SK-N-SH (cell line): ENCODE data around the gene C19orf44.

ENCODE experiments used
- CTCF ChIP-seq: fragments of 200-600 bp; sonication (generic); IDR thresholded peaks from 2 replicates; pipeline ENCODE4 v1.6.1; 2017; ENCODE audit warnings: antibody characterized with exemption, mild to moderate bottlenecking, moderate library complexity
- MXI1 ChIP-seq: IDR thresholded peaks from 2 replicates; pipeline ENCODE4 v1.6.1; 2012; ENCODE audit warnings: mild to moderate bottlenecking, low read depth, low read length, improper control_type of control experiment
- RXRA ChIP-seq: IDR thresholded peaks from 2 replicates; pipeline ENCODE4 v1.4.0; 2012; ENCODE audit warnings: low read depth, mild to moderate bottlenecking, borderline replicate concordance
- SIN3A ChIP-seq: IDR thresholded peaks from 2 replicates; pipeline ENCODE4 v1.6.1; 2012; ENCODE audit warnings: low read depth, mild to moderate bottlenecking, low read length, moderate library complexity, borderline replicate concordance
- TEAD4 ChIP-seq: IDR thresholded peaks from 2 replicates; pipeline ENCODE4 v1.4.0; 2012; ENCODE audit warnings: mild to moderate bottlenecking, borderline replicate concordance; ENCODE audit not compliant: insufficient read depth
- YY1 ChIP-seq: IDR thresholded peaks from 2 replicates; pipeline ENCODE4 v1.4.0; 2012; ENCODE audit warnings: low read depth, mild to moderate bottlenecking
- TF ChIP-seq, protein P1 (sequence below): IDR thresholded peaks from 2 replicates; pipeline ENCODE4 v1.4.0; 2012; ENCODE audit warnings: low read depth
- TF ChIP-seq, protein P2 (sequence below): IDR thresholded peaks from 2 replicates; pipeline ENCODE4 v1.6.1; 2012; ENCODE audit warnings: mild to moderate bottlenecking, low read depth, low read length, moderate library complexity

DNA sequence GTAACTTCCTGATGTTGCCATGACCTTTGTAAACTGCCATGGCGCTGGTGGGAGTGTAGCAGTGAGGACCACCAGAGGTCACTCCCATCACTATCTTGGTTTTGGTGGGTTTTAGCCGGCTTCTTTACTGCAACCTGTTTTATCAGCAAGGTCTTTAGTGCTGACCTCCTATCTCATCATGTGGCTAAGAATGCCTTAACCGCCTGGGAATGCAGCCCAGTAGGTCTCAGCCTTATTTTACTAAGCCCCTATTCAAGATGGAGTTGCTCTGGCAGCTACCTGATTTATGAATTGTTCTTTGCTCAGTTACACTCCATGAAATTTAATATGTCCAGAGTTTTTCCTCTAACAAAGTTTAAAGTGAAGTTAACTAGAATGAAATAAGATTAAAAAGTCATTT, 19.8 kb upstream of the C19orf44 start:
- TF ChIP-seq, protein P1, sequence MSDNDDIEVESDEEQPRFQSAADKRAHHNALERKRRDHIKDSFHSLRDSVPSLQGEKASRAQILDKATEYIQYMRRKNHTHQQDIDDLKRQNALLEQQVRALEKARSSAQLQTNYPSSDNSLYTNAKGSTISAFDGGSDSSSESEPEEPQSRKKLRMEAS, result no peak
- TF ChIP-seq CTCF (no peak), MXI1 (no peak), TEAD4 (no peak), SIN3A (no peak), YY1 (no peak), RXRA (no peak)
- TF ChIP-seq, protein P2, sequence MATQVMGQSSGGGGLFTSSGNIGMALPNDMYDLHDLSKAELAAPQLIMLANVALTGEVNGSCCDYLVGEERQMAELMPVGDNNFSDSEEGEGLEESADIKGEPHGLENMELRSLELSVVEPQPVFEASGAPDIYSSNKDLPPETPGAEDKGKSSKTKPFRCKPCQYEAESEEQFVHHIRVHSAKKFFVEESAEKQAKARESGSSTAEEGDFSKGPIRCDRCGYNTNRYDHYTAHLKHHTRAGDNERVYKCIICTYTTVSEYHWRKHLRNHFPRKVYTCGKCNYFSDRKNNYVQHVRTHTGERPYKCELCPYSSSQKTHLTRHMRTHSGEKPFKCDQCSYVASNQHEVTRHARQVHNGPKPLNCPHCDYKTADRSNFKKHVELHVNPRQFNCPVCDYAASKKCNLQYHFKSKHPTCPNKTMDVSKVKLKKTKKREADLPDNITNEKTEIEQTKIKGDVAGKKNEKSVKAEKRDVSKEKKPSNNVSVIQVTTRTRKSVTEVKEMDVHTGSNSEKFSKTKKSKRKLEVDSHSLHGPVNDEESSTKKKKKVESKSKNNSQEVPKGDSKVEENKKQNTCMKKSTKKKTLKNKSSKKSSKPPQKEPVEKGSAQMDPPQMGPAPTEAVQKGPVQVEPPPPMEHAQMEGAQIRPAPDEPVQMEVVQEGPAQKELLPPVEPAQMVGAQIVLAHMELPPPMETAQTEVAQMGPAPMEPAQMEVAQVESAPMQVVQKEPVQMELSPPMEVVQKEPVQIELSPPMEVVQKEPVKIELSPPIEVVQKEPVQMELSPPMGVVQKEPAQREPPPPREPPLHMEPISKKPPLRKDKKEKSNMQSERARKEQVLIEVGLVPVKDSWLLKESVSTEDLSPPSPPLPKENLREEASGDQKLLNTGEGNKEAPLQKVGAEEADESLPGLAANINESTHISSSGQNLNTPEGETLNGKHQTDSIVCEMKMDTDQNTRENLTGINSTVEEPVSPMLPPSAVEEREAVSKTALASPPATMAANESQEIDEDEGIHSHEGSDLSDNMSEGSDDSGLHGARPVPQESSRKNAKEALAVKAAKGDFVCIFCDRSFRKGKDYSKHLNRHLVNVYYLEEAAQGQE, result no peak
